ENCODE measurements around the gene PPP4R4.

DNA sequence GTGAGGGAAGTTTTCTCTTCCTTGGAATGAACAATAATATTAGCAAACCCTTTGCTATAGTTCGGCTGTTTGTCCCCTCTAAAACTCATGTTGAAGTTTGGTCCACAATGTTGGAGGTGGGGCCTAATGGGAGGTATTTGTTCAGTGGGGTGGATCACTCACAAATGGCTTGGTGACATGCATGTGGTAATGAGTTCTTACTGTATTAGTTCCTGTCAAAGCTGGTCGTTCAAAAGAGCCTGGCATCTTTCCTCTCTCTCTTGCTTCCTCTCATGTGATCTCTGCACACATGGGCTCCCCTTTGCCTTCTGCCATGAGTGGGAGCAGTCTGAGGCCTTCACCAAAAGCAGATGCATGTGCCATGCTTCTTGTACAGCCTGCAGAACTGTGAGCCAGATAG, 13.1 kb upstream of the PPP4R4 start:
- TF ChIP-seq, protein P1, sequence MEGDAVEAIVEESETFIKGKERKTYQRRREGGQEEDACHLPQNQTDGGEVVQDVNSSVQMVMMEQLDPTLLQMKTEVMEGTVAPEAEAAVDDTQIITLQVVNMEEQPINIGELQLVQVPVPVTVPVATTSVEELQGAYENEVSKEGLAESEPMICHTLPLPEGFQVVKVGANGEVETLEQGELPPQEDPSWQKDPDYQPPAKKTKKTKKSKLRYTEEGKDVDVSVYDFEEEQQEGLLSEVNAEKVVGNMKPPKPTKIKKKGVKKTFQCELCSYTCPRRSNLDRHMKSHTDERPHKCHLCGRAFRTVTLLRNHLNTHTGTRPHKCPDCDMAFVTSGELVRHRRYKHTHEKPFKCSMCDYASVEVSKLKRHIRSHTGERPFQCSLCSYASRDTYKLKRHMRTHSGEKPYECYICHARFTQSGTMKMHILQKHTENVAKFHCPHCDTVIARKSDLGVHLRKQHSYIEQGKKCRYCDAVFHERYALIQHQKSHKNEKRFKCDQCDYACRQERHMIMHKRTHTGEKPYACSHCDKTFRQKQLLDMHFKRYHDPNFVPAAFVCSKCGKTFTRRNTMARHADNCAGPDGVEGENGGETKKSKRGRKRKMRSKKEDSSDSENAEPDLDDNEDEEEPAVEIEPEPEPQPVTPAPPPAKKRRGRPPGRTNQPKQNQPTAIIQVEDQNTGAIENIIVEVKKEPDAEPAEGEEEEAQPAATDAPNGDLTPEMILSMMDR (IDR thresholded peaks at IDR 0.05): no peak
- TF ChIP-seq POLR2A (IDR thresholded peaks at IDR 0.05) (no peak), POLR2AphosphoS5 (IDR thresholded peaks at IDR 0.05) (no peak), EP300 (IDR thresholded peaks at IDR 0.05) (no peak)
